Stomach (tissue), 4 donors: ENCODE measurements around the gene POLR3E.

Source experiments
- POLR2AphosphoS5 ChIP-seq, 3 donors: sonication (generic); formaldehyde crosslinking; IDR thresholded peaks; one replicate each; pipeline ENCODE4 v1.6.1; 2016; ENCODE audit warnings: antibody characterized with exemption in 3 of 3
- TF ChIP-seq, protein P1 (sequence below), 7 experiments: fragments of 450-650 bp in 4 of 7; fragments of 200-600 bp in 3 of 7; sonication (generic) in 3 of 7; IDR thresholded peaks; one replicate each; pipeline ENCODE4 v1.5.1; 2016 to 2019; ENCODE audit warnings: antibody characterized with exemption in 7 of 7, control low read depth in 2 of 7, mild to moderate bottlenecking in 1 of 7

- TF ChIP-seq, protein P1, sequence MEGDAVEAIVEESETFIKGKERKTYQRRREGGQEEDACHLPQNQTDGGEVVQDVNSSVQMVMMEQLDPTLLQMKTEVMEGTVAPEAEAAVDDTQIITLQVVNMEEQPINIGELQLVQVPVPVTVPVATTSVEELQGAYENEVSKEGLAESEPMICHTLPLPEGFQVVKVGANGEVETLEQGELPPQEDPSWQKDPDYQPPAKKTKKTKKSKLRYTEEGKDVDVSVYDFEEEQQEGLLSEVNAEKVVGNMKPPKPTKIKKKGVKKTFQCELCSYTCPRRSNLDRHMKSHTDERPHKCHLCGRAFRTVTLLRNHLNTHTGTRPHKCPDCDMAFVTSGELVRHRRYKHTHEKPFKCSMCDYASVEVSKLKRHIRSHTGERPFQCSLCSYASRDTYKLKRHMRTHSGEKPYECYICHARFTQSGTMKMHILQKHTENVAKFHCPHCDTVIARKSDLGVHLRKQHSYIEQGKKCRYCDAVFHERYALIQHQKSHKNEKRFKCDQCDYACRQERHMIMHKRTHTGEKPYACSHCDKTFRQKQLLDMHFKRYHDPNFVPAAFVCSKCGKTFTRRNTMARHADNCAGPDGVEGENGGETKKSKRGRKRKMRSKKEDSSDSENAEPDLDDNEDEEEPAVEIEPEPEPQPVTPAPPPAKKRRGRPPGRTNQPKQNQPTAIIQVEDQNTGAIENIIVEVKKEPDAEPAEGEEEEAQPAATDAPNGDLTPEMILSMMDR (IDR thresholded peaks at IDR 0.05): no peak
- no peak for TF ChIP-seq POLR2AphosphoS5 (IDR thresholded peaks at IDR 0.05)
Measured at GRCh38 chr16:22335668-22336246, 38.5 kb downstream of the POLR3E start.
